GOT3 (cell line): ENCODE measurements around the gene PSG11.
"Not testable (repeated sequence)": the region's sequence is repeated elsewhere in the genome, so short reads cannot be mapped to it uniquely, and the experiment has no call there.

ENCODE experiments used
- DNase-seq: peaks from one replicate; lab custom pipeline; 2025; ENCODE audit warnings: mixed read lengths; lab: John Stamatoyannopoulos, UW

Gene PSG11

DNA sequence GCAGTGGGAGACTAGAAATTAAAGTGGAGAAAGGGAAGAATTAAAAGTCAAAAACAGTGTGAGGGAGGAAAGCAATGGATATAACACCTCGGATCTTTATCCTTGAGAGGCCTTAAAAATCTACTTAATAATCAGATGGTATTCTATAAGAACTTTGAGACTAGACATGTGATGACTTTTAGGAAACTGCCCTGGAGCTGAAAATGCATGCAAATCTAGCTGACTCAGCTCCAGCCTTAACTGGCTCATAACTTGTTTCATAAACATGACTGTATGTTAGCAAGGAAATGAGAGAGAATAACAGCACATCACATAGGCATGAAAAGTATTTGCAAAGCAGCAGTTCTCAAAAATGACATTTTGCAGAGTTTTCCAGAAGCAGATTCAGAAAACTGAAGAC is 38.1 kb downstream of the PSG11 start:
- DNase-seq, result not testable (repeated sequence)

GRCh38 chr19:42985588-42985987 is 40.7 kb downstream of the PSG11 start:
- no peak for DNase-seq

DNA sequence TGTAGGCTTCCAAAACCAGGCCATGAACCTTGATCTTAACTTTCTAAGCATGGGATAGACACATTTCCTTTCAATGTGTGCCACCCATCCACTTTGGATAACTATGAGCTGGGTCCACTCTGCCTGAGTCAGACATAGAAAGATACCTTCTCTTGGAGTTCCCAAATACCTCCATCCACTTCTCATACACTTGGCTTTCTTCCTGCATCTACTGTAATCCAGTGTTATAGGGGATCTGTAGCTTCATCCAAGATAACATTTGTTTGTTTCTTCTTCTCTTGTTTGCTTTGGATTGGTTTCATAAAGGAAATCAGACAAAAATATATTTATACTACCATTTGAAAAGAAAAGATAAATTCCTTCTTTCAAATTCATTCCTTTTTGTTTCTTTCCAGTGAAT is 44.2 kb downstream of the PSG11 start:
- not testable (repeated sequence) for DNase-seq

DNA sequence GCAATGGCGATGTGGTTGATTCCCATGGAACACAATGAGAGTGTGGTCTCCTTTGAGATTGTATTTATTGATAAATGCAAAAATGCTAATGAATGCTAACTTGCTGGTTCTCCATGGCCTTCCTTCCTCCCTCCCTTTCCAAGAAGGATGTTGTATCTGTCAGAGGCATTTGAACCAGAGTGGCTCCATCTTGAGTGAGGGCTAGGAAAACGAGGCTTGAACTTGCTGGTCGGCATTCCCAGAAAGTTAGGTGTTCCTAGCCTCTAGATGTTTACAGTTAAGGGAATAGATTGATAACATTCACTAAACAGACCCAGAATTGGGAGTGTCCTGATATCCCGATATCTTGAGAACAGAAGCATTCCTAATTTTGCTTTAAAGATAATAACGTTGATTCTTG is 54.8 kb downstream of the PSG11 start:
- DNase-seq, result not testable (repeated sequence)

- DNase-seq, result no peak
Measured at GRCh38 chr19:42965176-42965575, 61.1 kb downstream of the PSG11 start.

- no peak for DNase-seq
Measured at GRCh38 chr19:42961119-42961518, 65.2 kb downstream of the PSG11 start.
